Astrocyte (in vitro differentiated cells and primary cell): ENCODE measurements around the gene FUCA1. TPM values are rescaled to one million over a fixed set of nuclear protein-coding genes. Genes with fewer than 3 reads are reported as not detected.

Experiments
- DNase-seq: peaks from one replicate; pipeline ENCODE4 v3.0.0-alpha.2; 2010; ENCODE audit warnings: low read depth
- FAIRE-seq: peaks from 2 replicates; lab custom pipeline; 2011; peaks lifted over from hg19 to GRCh38; lab: Jason Lieb, UNC
- H2AFZ ChIP-seq: 2 replicates; pipeline ENCODE4 v1.6.0; 2012; ENCODE audit warnings: low read depth, low read length, inconsistent platforms
- H3K27ac ChIP-seq: 2 replicates; pipeline ENCODE4 v1.5.1; 2011; ENCODE audit warnings: low read depth, low read length, inconsistent platforms
- H3K27me3 ChIP-seq: 2 replicates; pipeline ENCODE4 v1.6.0; 2011; ENCODE audit warnings: low read length, inconsistent platforms; ENCODE audit not compliant: insufficient read depth
- H3K36me3 ChIP-seq: 2 replicates; pipeline ENCODE4 v1.5.1; 2011; ENCODE audit warnings: low read length, inconsistent platforms; ENCODE audit not compliant: insufficient read depth
- H3K4me1 ChIP-seq: 2 replicates; pipeline ENCODE4 v1.5.1; 2011; ENCODE audit warnings: low read length, inconsistent platforms; ENCODE audit not compliant: insufficient read depth
- H3K4me2 ChIP-seq: 2 replicates; pipeline ENCODE4 v1.6.0; 2012; ENCODE audit warnings: low read length, inconsistent platforms
- H3K4me3 ChIP-seq: 2 replicates; pipeline ENCODE4 v1.5.1; 2011; ENCODE audit warnings: low read depth, mild to moderate bottlenecking, low read length, inconsistent platforms; ENCODE audit not compliant: insufficient read depth
- H3K79me2 ChIP-seq: 2 replicates; pipeline ENCODE4 v1.6.0; 2012; ENCODE audit warnings: mild to moderate bottlenecking, low read length, inconsistent platforms; ENCODE audit not compliant: insufficient read depth
- H3K9ac ChIP-seq: 2 replicates; pipeline ENCODE4 v1.6.0; 2012; ENCODE audit warnings: mild to moderate bottlenecking, low read length, inconsistent platforms
- H3K9me3 ChIP-seq: 2 replicates; pipeline ENCODE4 v1.5.1; 2012; ENCODE audit warnings: low read depth, mild to moderate bottlenecking, low read length, inconsistent platforms; ENCODE audit not compliant: insufficient read depth
- H4K20me1 ChIP-seq: 2 replicates; pipeline ENCODE4 v1.6.0; 2012; ENCODE audit warnings: low read length, inconsistent platforms; ENCODE audit not compliant: insufficient read depth
- H3K27ac Mint-ChIP-seq: one replicate; pipeline ENCODE4 v1.8.0; 2021; ENCODE audit warnings: mild to moderate bottlenecking, mixed read lengths; ENCODE audit not compliant: unreplicated experiment
- H3K27me3 Mint-ChIP-seq: one replicate; pipeline ENCODE4 v1.8.0; 2021; ENCODE audit warnings: low read depth, mixed read lengths; ENCODE audit not compliant: unreplicated experiment
- H3K36me3 Mint-ChIP-seq: one replicate; pipeline ENCODE4 v1.8.0; 2021; ENCODE audit warnings: low read depth, mixed read lengths; ENCODE audit not compliant: unreplicated experiment
- H3K4me1 Mint-ChIP-seq: one replicate; pipeline ENCODE4 v1.8.0; 2021; ENCODE audit warnings: low read depth, mixed read lengths; ENCODE audit not compliant: unreplicated experiment
- H3K4me3 Mint-ChIP-seq: one replicate; pipeline ENCODE4 v1.8.0; 2021; ENCODE audit warnings: mild to moderate bottlenecking, moderate library complexity, mixed read lengths; ENCODE audit not compliant: unreplicated experiment
- H3K9me3 Mint-ChIP-seq: one replicate; pipeline ENCODE4 v1.8.0; 2021; ENCODE audit warnings: mild to moderate bottlenecking, mixed read lengths; ENCODE audit not compliant: unreplicated experiment
- CTCF ChIP-seq: IDR thresholded peaks from 2 replicates; pipeline ENCODE4 v1.5.1; 2011; ENCODE audit warnings: low read depth, mild to moderate bottlenecking, inconsistent platforms, low read length, moderate library complexity; ENCODE audit not compliant: insufficient read depth
- EZH2 ChIP-seq: IDR thresholded peaks from 2 replicates; pipeline ENCODE4 v1.6.1; 2012; ENCODE audit warnings: mild to moderate bottlenecking, low read length, inconsistent platforms; ENCODE audit not compliant: insufficient read depth
- total RNA-seq: library from RNA; stranded (reverse); gene quantifications from 2 replicates; pipeline ENCODE4 v1.2.1, GENCODE V29; 2021

The FUCA1 gene
- total RNA-seq, 1 donor from 2014 or later = 10.4 TPM

- Histone ChIP-seq H3K79me2 (no peaks in the 10 kb centered on the region), H3K4me3 (no peak overlapping the region), H3K4me2 (no peak overlapping the region), H3K9ac (no peak overlapping the region), H3K4me1 (no peaks in the 10 kb centered on the region), H3K27ac (no peak overlapping the region), H3K27me3 (peaks cover 22% of the 10 kb centered on the region), H3K36me3 (no peaks in the 10 kb centered on the region), H3K9me3 (no peaks in the 10 kb centered on the region), H4K20me1 (no peaks in the 10 kb centered on the region), H2AFZ (no peak overlapping the region)
- H3K9me3 Mint-ChIP-seq = peaks cover 7% of the 10 kb centered on the region
- peaks cover 40% of the 10 kb centered on the region for H3K27me3 Mint-ChIP-seq
- no peaks in the 10 kb centered on the region for H3K36me3 Mint-ChIP-seq
- no peak for DNase-seq
- H3K4me3 Mint-ChIP-seq = no peak overlapping the region
- TF ChIP-seq CTCF = no peak
- TF ChIP-seq EZH2 = no peak
- no peak overlapping the region for H3K27ac Mint-ChIP-seq
- FAIRE-seq = no peak
- H3K4me1 Mint-ChIP-seq = no peaks in the 10 kb centered on the region
Measured at GRCh38 chr1:23897083-23897482, 29.0 kb upstream of the FUCA1 start.

GRCh38 chr1:23896491-23896890, 28.4 kb upstream of the FUCA1 start:
- TF ChIP-seq CTCF (no peak), EZH2 (no peak)
- peaks cover 7% of the 10 kb centered on the region for H3K9me3 Mint-ChIP-seq
- H3K27me3 Mint-ChIP-seq = peaks cover 38% of the 10 kb centered on the region
- H3K36me3 ChIP-seq = no peaks in the 10 kb centered on the region
- no peak overlapping the region for H3K27ac ChIP-seq
- peaks cover 26% of the 10 kb centered on the region for H3K27me3 ChIP-seq
- no peak for FAIRE-seq
- H3K9me3 ChIP-seq = no peaks in the 10 kb centered on the region
- no peaks in the 10 kb centered on the region for H4K20me1 ChIP-seq
- no peak for DNase-seq
- no peak overlapping the region for H3K9ac ChIP-seq
- no peaks in the 10 kb centered on the region for H3K4me1 Mint-ChIP-seq
- no peaks in the 10 kb centered on the region for H3K36me3 Mint-ChIP-seq
- no peak overlapping the region for H2AFZ ChIP-seq
- no peak overlapping the region for H3K4me3 Mint-ChIP-seq
- no peak overlapping the region for H3K4me3 ChIP-seq
- no peaks in the 10 kb centered on the region for H3K4me1 ChIP-seq
- H3K4me2 ChIP-seq = no peak overlapping the region
- no peak overlapping the region for H3K27ac Mint-ChIP-seq
- no peaks in the 10 kb centered on the region for H3K79me2 ChIP-seq

DNA sequence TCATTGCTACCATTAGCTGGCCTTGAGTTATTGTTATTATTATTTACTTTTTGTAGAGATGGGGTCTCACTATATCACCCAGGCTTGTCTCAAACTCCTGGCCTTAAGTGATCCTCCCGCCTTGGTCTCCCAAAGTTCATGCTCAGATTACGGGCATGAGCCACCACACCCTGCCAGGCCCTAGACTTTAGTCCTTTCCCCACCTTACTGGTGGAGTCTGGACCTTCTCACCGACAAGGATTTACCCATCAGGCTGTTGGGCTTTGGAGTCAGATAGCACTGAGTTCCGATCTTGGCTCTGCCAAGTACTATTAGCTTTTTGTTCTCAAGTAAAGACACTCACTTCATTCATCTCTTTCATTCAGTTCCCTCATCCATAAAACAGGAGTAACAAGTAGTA, 27.9 kb upstream of the FUCA1 start:
- Mint-ChIP-seq H3K36me3 (no peaks in the 10 kb centered on the region), H3K4me1 (no peaks in the 10 kb centered on the region), H3K9me3 (peaks cover 2% of the 10 kb centered on the region), H3K27me3 (peaks cover 33% of the 10 kb centered on the region), H3K27ac (no peak overlapping the region), H3K4me3 (no peak overlapping the region)
- no peaks in the 10 kb centered on the region for H3K4me1 ChIP-seq
- no peak overlapping the region for H2AFZ ChIP-seq
- H3K36me3 ChIP-seq = no peaks in the 10 kb centered on the region
- no peaks in the 10 kb centered on the region for H3K9me3 ChIP-seq
- no peak overlapping the region for H3K4me2 ChIP-seq
- H3K79me2 ChIP-seq = no peaks in the 10 kb centered on the region
- no peak overlapping the region for H3K9ac ChIP-seq
- FAIRE-seq (no peak), DNase-seq (no peak)
- no peak for TF ChIP-seq CTCF
- H3K27ac ChIP-seq = no peak overlapping the region
- H3K4me3 ChIP-seq = no peak overlapping the region
- no peaks in the 10 kb centered on the region for H4K20me1 ChIP-seq
- H3K27me3 ChIP-seq = peaks cover 22% of the 10 kb centered on the region
